ENCODE results near the gene RPS6KL1.

RPS6KL1 gene

GRCh38 chr14:74945261-74945851 is 22.3 kb upstream of the RPS6KL1 start:
- Histone ChIP-seq H3K27me3 (ENCODE audit: insufficient read depth, low read length, poor library complexity, severe bottlenecking) (no peaks in the 10 kb centered on the region), H3K9me2 (replicated peaks; ENCODE audit: low read depth, low read length) (no peaks in the 10 kb centered on the region), H3F3A (ENCODE audit: low read depth) (no peaks in the 10 kb centered on the region), H3K9ac (ENCODE audit: low read depth, low read length, poor library complexity, severe bottlenecking) (no peak overlapping the region), H3K4me3 (ENCODE audit: low read length, poor library complexity, severe bottlenecking) (no peak overlapping the region), H4K20me1 (ENCODE audit: insufficient read depth, low read length, poor library complexity, severe bottlenecking) (no peaks in the 10 kb centered on the region), H3K4me2 (ENCODE audit: low read depth, low read length, poor library complexity, severe bottlenecking) (no peak overlapping the region), H3K36me3 (ENCODE audit: insufficient read depth, low read length) (no peaks in the 10 kb centered on the region), H3K79me2 (ENCODE audit: insufficient read depth, low read length) (no peaks in the 10 kb centered on the region), H3K9me3 (ENCODE audit: insufficient read depth, low read depth, low read length) (no peaks in the 10 kb centered on the region), H3K4me1 (ENCODE audit: insufficient read depth, low read length, poor library complexity, severe bottlenecking) (peaks cover 6% of the 10 kb centered on the region), H2AFZ (ENCODE audit: low read length) (peak overlapping the region; percentile 88; the same call in 1 of the 2 replicates)
- TF ChIP-seq EZH2phosphoT487 (IDR thresholded peaks at IDR 0.05; ENCODE audit: borderline replicate concordance): no peak
- TF ChIP-seq CTCF (conservative IDR thresholded peaks at IDR 0.05; ENCODE audit: low read length): peak; percentile 76

- no peaks in the 10 kb centered on the region for H3K36me3 ChIP-seq (ENCODE audit: insufficient read depth, low read length)
- H3K4me3 ChIP-seq (ENCODE audit: low read length, poor library complexity, severe bottlenecking): no peak overlapping the region
- H2AFZ ChIP-seq (ENCODE audit: low read length): peak overlapping the region; percentile 51; the same call in 1 of the 2 replicates
- peaks cover 12% of the 10 kb centered on the region for H3K4me1 ChIP-seq (ENCODE audit: insufficient read depth, low read length, poor library complexity, severe bottlenecking)
- no peak overlapping the region for H3K9ac ChIP-seq (ENCODE audit: low read depth, low read length, poor library complexity, severe bottlenecking)
- no peak for TF ChIP-seq EZH2phosphoT487 (IDR thresholded peaks at IDR 0.05; ENCODE audit: borderline replicate concordance)
- no peak for TF ChIP-seq CTCF (conservative IDR thresholded peaks at IDR 0.05; ENCODE audit: low read length)
- no peaks in the 10 kb centered on the region for H4K20me1 ChIP-seq (ENCODE audit: insufficient read depth, low read length, poor library complexity, severe bottlenecking)
- H3K4me2 ChIP-seq (ENCODE audit: low read depth, low read length, poor library complexity, severe bottlenecking): no peak overlapping the region
- no peaks in the 10 kb centered on the region for H3K79me2 ChIP-seq (ENCODE audit: insufficient read depth, low read length)
- no peaks in the 10 kb centered on the region for H3K9me3 ChIP-seq (ENCODE audit: insufficient read depth, low read depth, low read length)
- no peaks in the 10 kb centered on the region for H3K9me2 ChIP-seq (replicated peaks; ENCODE audit: low read depth, low read length)
- H3F3A ChIP-seq (ENCODE audit: low read depth): no peaks in the 10 kb centered on the region
- H3K27me3 ChIP-seq (ENCODE audit: insufficient read depth, low read length, poor library complexity, severe bottlenecking): no peaks in the 10 kb centered on the region
Observed at GRCh38 chr14:74942608-74943007, 19.5 kb upstream of the RPS6KL1 start.

GRCh38 chr14:74942181-74942580 is 19.1 kb upstream of the RPS6KL1 start:
- H3K36me3 ChIP-seq (ENCODE audit: insufficient read depth, low read length): no peaks in the 10 kb centered on the region
- no peaks in the 10 kb centered on the region for H3K79me2 ChIP-seq (ENCODE audit: insufficient read depth, low read length)
- H3K4me1 ChIP-seq (ENCODE audit: insufficient read depth, low read length, poor library complexity, severe bottlenecking): peaks cover 12% of the 10 kb centered on the region
- no peaks in the 10 kb centered on the region for H3K9me2 ChIP-seq (replicated peaks; ENCODE audit: low read depth, low read length)
- TF ChIP-seq EZH2phosphoT487 (IDR thresholded peaks at IDR 0.05; ENCODE audit: borderline replicate concordance) (no peak), CTCF (conservative IDR thresholded peaks at IDR 0.05; ENCODE audit: low read length) (no peak)
- H3K4me2 ChIP-seq (ENCODE audit: low read depth, low read length, poor library complexity, severe bottlenecking): no peak overlapping the region
- no peaks in the 10 kb centered on the region for H3F3A ChIP-seq (ENCODE audit: low read depth)
- no peaks in the 10 kb centered on the region for H3K27me3 ChIP-seq (ENCODE audit: insufficient read depth, low read length, poor library complexity, severe bottlenecking)
- H3K9me3 ChIP-seq (ENCODE audit: insufficient read depth, low read depth, low read length): no peaks in the 10 kb centered on the region
- H2AFZ ChIP-seq (ENCODE audit: low read length): peak overlapping the region; percentile 51; the same call in 1 of the 2 replicates
- no peaks in the 10 kb centered on the region for H4K20me1 ChIP-seq (ENCODE audit: insufficient read depth, low read length, poor library complexity, severe bottlenecking)
- no peak overlapping the region for H3K4me3 ChIP-seq (ENCODE audit: low read length, poor library complexity, severe bottlenecking)
- H3K9ac ChIP-seq (ENCODE audit: low read depth, low read length, poor library complexity, severe bottlenecking): no peak overlapping the region

All from Loucy (cell line).